GM19025 (cell line): ENCODE results near the gene LEMD1.
"Not testable (repeated sequence)": the region's sequence is repeated elsewhere in the genome, so short reads cannot be mapped to it uniquely, and the experiment has no call there.

ENCODE experiments used
- ATAC-seq: cut with Tn5 transposase; IDR thresholded peaks from one replicate; pipeline ENCODE4 v1.9.1; 2021; ENCODE audit warnings: mild to moderate bottlenecking, low read depth, moderate library complexity; ENCODE audit not compliant: unreplicated experiment

The LEMD1 gene

GRCh38 chr1:205432116-205432515 is 10.3 kb upstream of the LEMD1 start:
- ATAC-seq: no peak

- ATAC-seq: no peak
Measured at GRCh38 chr1:205430696-205431305, 8.9 kb upstream of the LEMD1 start.

- no peak for ATAC-seq
Measured at GRCh38 chr1:205429762-205430695, 8.2 kb upstream of the LEMD1 start.

GRCh38 chr1:205424901-205425600 is 3.2 kb upstream of the LEMD1 start:
- no peak for ATAC-seq

- no peak for ATAC-seq
Measured at GRCh38 chr1:205423814-205424399, 2.1 kb upstream of the LEMD1 start.

DNA sequence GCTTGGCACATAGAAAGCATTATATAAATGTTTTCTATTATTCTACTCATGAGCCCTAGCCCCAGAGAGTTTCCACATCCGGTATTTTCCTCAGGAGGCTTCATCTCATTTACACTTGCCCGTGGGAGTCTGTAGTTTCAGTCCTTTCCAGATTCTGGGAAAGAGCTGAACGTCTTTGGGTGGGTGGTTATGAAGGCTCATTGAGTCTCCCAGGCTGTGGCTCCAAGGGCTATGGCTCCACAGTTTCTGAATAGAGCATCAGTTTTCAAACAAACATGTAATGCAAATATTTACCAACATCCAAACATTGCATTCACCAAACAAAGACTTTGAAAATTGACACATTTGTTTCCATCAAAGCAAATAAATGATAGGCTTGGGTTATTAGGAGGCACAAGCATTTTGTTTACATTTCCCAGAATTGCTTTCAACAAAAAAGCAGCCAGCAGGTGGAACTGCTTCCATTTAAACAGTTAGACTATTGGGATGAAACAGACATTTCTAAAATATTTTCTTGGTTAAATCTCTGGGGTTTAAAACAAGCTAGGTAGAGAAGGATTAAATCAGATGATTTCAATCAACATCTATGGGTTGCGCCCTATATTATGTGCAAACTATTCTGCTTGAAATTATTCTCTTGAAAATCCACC is 1.3 kb upstream of the LEMD1 start:
- no peak for ATAC-seq

GRCh38 chr1:205420938-205421337 is 918 bp downstream of the LEMD1 start:
- ATAC-seq: no peak

DNA sequence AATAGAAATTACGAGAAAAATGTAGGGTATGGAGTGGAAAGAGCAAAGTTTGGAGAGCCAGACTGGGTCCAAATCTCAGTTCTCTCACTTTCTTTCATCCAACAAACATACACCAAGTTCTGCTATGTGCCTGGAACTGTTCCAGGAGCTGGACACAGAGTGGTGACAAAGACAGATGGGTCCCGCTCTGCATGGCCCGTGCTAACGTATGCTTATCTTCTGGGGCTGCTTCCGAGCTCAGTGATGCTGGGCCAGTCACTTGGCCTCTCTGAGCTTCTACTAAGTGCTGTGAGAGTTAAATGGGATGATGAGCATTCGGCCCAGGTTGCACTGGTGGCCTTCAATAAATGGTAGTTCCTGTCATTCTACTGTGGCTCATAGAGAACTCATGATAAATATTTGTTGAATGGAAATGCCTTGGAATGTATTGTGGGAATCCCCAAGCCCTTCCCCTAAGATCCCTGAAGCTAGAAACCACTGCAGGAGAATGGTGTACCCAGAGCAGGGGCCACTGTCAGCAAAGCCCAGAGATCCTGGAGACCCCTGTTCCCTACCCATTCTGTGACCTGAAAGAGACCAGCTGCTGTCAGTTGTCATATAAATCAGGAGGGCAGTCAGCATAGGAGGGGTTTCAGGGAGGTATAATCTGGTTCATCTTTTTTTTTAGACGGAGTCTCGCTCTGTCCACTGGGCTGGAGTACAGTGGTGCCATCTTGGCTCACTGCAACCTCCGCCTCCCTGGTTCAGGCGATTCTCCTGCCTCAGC is 3.8 kb downstream of the LEMD1 start:
- ATAC-seq: no peak

GRCh38 chr1:205416322-205416721 is 5.5 kb downstream of the LEMD1 start:
- ATAC-seq: no peak

DNA sequence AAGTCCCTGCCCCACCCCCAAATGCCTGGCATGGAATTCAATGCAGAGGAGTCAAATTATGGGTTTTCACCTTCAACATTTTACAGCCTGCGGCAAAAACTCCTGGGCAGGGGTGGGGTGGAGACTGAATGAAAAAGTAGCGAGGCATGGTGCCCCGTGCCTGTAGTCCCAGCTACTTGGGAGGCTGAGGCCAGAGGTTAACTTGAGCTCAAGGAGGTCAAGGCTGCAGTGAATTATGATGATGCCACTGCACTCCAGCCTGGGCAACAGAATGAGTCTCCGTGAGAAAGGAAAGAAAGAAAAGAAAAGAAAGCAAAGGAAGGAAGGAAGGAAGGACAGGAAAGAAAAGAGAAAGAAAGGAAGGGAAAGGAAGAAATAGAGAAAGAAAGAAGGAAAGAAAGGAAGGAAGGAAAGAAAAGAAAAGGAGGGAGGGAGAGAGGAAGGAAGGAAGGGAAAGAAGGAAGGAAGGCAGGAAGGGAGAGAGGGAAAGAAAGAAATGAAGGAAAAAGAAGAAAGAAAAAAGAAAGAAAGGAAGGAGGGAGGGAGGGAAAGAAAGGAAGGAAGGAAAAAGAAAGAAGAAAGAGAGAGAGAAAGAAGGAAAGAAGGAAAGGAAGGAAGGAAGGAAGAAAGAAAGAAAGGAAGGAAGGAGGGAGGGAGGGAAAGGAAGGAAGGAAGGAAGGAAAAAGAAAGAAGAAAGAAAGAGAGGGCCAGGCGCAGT is 11.1 kb downstream of the LEMD1 start:
- no peak for ATAC-seq

DNA sequence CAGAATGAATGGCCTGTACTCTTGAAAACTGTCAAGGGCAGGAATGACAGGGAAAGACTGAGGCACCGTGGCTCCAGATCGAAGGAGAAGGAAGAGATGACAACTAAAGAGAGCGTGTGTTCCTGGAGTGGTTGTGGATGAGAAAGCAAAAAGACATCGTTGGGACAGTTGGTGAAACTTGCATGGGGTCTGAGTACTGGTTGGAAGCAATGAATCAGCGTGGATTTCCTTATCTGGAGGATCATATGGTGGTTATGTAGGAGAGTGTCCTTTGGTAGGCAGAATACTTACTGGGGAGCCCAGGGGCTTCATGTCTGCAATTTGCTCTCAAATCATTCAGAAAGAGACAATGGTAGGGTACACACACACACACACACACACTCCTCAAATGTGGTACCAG is 13.9 kb downstream of the LEMD1 start:
- no peak for ATAC-seq

- not testable (repeated sequence) for ATAC-seq
Measured at GRCh38 chr1:205406252-205406651, 15.6 kb downstream of the LEMD1 start.

- not testable (repeated sequence) for ATAC-seq
Measured at GRCh38 chr1:205404484-205404883, 17.4 kb downstream of the LEMD1 start.

DNA sequence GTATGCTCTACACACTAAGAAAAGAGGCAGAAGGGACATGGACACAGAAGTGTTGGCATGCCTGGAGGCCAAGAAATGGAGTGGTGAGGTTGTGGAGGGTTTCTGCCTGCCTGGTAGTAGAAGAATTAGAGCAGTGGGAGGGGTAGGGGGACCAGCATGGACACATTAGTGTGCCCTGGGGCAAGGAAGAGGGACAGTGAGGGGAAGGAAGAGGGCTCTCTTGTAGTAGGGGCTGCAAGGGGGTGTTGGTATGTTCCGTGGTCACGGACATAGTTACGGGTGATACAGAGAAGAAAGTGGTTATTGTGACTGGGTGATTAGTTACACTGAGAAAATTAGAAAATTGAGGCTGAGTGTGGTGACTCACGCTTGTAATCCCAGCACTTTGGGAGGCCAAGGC is 23.3 kb downstream of the LEMD1 start:
- no peak for ATAC-seq

GRCh38 chr1:205396967-205397616 is 24.8 kb downstream of the LEMD1 start:
- no peak for ATAC-seq

- ATAC-seq: no peak
Measured at GRCh38 chr1:205395616-205396015, 26.2 kb downstream of the LEMD1 start.

- ATAC-seq: no peak
Measured at GRCh38 chr1:205392650-205393049, 29.2 kb downstream of the LEMD1 start.

- ATAC-seq: no peak
Measured at GRCh38 chr1:205391386-205391785, 30.5 kb downstream of the LEMD1 start.

- no peak for ATAC-seq
Measured at GRCh38 chr1:205387845-205388244, 34.0 kb downstream of the LEMD1 start.
